Smooth muscle cell (in vitro differentiated cells): ENCODE results near the gene VKORC1. TPM values are rescaled to one million over a fixed set of nuclear protein-coding genes. Genes with fewer than 3 reads are reported as not detected.
"Not testable (repeated sequence)": the region's sequence is repeated elsewhere in the genome, so short reads cannot be mapped to it uniquely, and the experiment has no call there.

ENCODE experiments used
- DNase-seq: peaks from one replicate; lab custom pipeline; 2025; ENCODE audit not compliant: unreplicated experiment; lab: John Stamatoyannopoulos, UW
- H2AFZ ChIP-seq: fragments of 200-600 bp; sonication (generic); 2 replicates; pipeline ENCODE4 v1.6.0; 2016; ENCODE audit warnings: antibody characterized with exemption, low read depth, mild to moderate bottlenecking
- H3F3A ChIP-seq: fragments of 200-600 bp; sonication (generic); 2 replicates; pipeline ENCODE4 v1.6.0; 2017; ENCODE audit warnings: antibody characterized with exemption, low read depth
- H3K27ac ChIP-seq: fragments of 200-600 bp; sonication (generic); 2 replicates; pipeline ENCODE4 v1.5.1; 2016; ENCODE audit warnings: low read depth, mild to moderate bottlenecking
- H3K27me3 ChIP-seq: fragments of 200-600 bp; sonication (generic); 2 replicates; pipeline ENCODE4 v1.6.1; 2016; ENCODE audit warnings: low read depth, mild to moderate bottlenecking
- H3K36me3 ChIP-seq: fragments of 200-600 bp; sonication (generic); 2 replicates; pipeline ENCODE4 v1.5.1; 2016; ENCODE audit warnings: low read depth
- H3K4me1 ChIP-seq: fragments of 200-600 bp; sonication (generic); 2 replicates; pipeline ENCODE4 v1.5.1; 2016; ENCODE audit warnings: low read depth
- H3K4me2 ChIP-seq: fragments of 200-600 bp; sonication (generic); 2 replicates; pipeline ENCODE4 v1.6.0; 2016; ENCODE audit warnings: mild to moderate bottlenecking
- H3K4me3 ChIP-seq: fragments of 200-600 bp; sonication (generic); 2 replicates; pipeline ENCODE4 v1.5.1; 2016; ENCODE audit warnings: mild to moderate bottlenecking
- H3K79me2 ChIP-seq: fragments of 200-600 bp; sonication (generic); 2 replicates; pipeline ENCODE4 v1.6.0; 2016; ENCODE audit warnings: low read depth, mild to moderate bottlenecking
- H3K9ac ChIP-seq: fragments of 200-600 bp; sonication (generic); 2 replicates; pipeline ENCODE4 v1.6.0; 2016; ENCODE audit warnings: low read depth
- H3K9me3 ChIP-seq: fragments of 200-600 bp; sonication (generic); replicated peaks from 2 replicates; pipeline ENCODE4 v1.5.1; 2016; ENCODE audit warnings: low read depth
- H4K20me1 ChIP-seq: fragments of 200-600 bp; sonication (generic); 2 replicates; pipeline ENCODE4 v1.6.0; 2016; ENCODE audit warnings: low read depth
- CTCF ChIP-seq: fragments of 200-600 bp; sonication (generic); IDR thresholded peaks from 2 replicates; pipeline ENCODE4 v1.5.1; 2017; ENCODE audit warnings: borderline replicate concordance, mild to moderate bottlenecking, antibody characterized with exemption; ENCODE audit not compliant: insufficient read depth, poor library complexity, severe bottlenecking
- WGBS: methylation state at CpG from one replicate; pipeline ENCODE4 v1.1.7; 2016; ENCODE audit warnings: low lambda C conversion rate; 5-methylcytosine and 5-hydroxymethylcytosine counted together
- polyA plus RNA-seq: library from polyadenylated mRNA; unstranded; fragments of >200 nt; fragmentation: Nextera tagmentation; extraction: Ambion mirVana; gene quantifications from 2 replicates; pipeline ENCODE4 v1.2.1, GENCODE V29; 2016
- total RNA-seq: library from RNA; depleted of rRNA; stranded (reverse); fragments of >200 nt; gene quantifications from 2 replicates; pipeline ENCODE4 v1.2.3, GENCODE V29; 2014

Gene VKORC1
- total and polyA plus RNA-seq, 2 experiments from 2014 or later = 253 to 394 TPM

- Histone ChIP-seq H3K79me2 (no peaks in the 10 kb centered on the region), H4K20me1 (no peaks in the 10 kb centered on the region), H3K9ac (peak overlapping the region; percentile 1), H3K36me3 (no peaks in the 10 kb centered on the region), H3K27ac (peak overlapping the region; percentile 64), H3K4me2 (peak overlapping the region; percentile 89), H3K27me3 (peaks cover 10% of the 10 kb centered on the region), H3F3A (no peaks in the 10 kb centered on the region), H2AFZ (peak overlapping the region; percentile 95), H3K4me3 (peak overlapping the region; percentile 53), H3K9me3 (no peaks in the 10 kb centered on the region), H3K4me1 (peaks cover 9% of the 10 kb centered on the region)
- peak; percentile 98 for TF ChIP-seq CTCF
- peak; percentile 99 for DNase-seq
- 13% methylated on average over 48 of the region's 89 CpGs for WGBS
These were observed 47.8 kb upstream of the VKORC1 start for GRCh38 chr16:31142109-31143010.

GRCh38 chr16:31141489-31142108, 47.0 kb upstream of the VKORC1 start:
- H2AFZ ChIP-seq = peak overlapping the region; percentile 76
- H3K4me1 ChIP-seq = peaks cover 9% of the 10 kb centered on the region
- DNase-seq = no peak
- H4K20me1 ChIP-seq = no peaks in the 10 kb centered on the region
- 37% methylated on average over 10 of the region's 10 CpGs for WGBS
- no peaks in the 10 kb centered on the region for H3K9me3 ChIP-seq
- H3K36me3 ChIP-seq = no peaks in the 10 kb centered on the region
- H3K9ac ChIP-seq = peak overlapping the region; percentile 1
- H3K4me2 ChIP-seq = peak overlapping the region; percentile 80
- peak overlapping the region; percentile 64 for H3K27ac ChIP-seq
- H3K27me3 ChIP-seq = peaks cover 2% of the 10 kb centered on the region
- peak overlapping the region; percentile 43 for H3K4me3 ChIP-seq
- no peak for TF ChIP-seq CTCF
- no peaks in the 10 kb centered on the region for H3F3A ChIP-seq
- H3K79me2 ChIP-seq = no peaks in the 10 kb centered on the region

GRCh38 chr16:31141071-31141469, 46.5 kb upstream of the VKORC1 start:
- not testable (repeated sequence) for H3K9me3 ChIP-seq, DNase-seq, H4K20me1 ChIP-seq, H3F3A ChIP-seq, H3K27me3 ChIP-seq, H3K36me3 ChIP-seq, H3K79me2 ChIP-seq, H2AFZ ChIP-seq, H3K4me1 ChIP-seq
- WGBS = 96% methylated on average over 9 of the region's 9 CpGs
- Histone ChIP-seq H3K9ac (peak overlapping the region; percentile 1), H3K4me3 (peak overlapping the region; percentile 43), H3K27ac (peak overlapping the region; percentile 64), H3K4me2 (peak overlapping the region; percentile 80)
